Calu3 (cell line): ENCODE data around the gene TIMM22. TPM values are rescaled to one million over a fixed set of nuclear protein-coding genes. Genes with fewer than 3 reads are reported as not detected.

Experiments used
- Bru-seq: library from RNA; stranded (reverse); fragments of 400-500 nt; gene quantifications from one replicate; lab custom pipeline; 2021; lab: Mats Ljungman, UMichigan
- BruChase-seq, 2 experiments: library from RNA; stranded (reverse); fragments of 400-500 nt; gene quantifications; one replicate each; lab custom pipeline; 2021; lab: Mats Ljungman, UMichigan
- BruUV-seq: library from RNA; stranded (reverse); fragments of 400-500 nt; replicated peaks from 2 replicates; lab custom pipeline; 2021; lab: Mats Ljungman, UMichigan
- CTCF ChIA-PET: fragments of 300-600 bp; sonication (Branson Sonifier 250); formaldehyde crosslinking; loops from one replicate; lab custom pipeline; 2022; ENCODE audit warnings: antibody characterized with exemption; lab: Charles Lee
- DNase-seq: peaks from one replicate; pipeline ENCODE4 v3.0.0; 2022
- H3K27ac Mint-ChIP-seq: one replicate; pipeline ENCODE4 v1.8.0; 2022; ENCODE audit warnings: mixed read lengths; ENCODE audit not compliant: unreplicated experiment
- H3K27me3 Mint-ChIP-seq: one replicate; pipeline ENCODE4 v1.8.0; 2022; ENCODE audit warnings: mixed read lengths; ENCODE audit not compliant: unreplicated experiment
- H3K36me3 Mint-ChIP-seq: one replicate; pipeline ENCODE4 v1.8.0; 2022; ENCODE audit warnings: mild to moderate bottlenecking, moderate library complexity, mixed read lengths; ENCODE audit not compliant: insufficient read depth, unreplicated experiment
- H3K4me1 Mint-ChIP-seq: one replicate; pipeline ENCODE4 v1.8.0; 2022; ENCODE audit warnings: mild to moderate bottlenecking, low read depth, mixed read lengths; ENCODE audit not compliant: unreplicated experiment
- H3K4me3 Mint-ChIP-seq: one replicate; pipeline ENCODE4 v1.8.0; 2022; ENCODE audit warnings: mild to moderate bottlenecking, low read depth, moderate library complexity, mixed read lengths; ENCODE audit not compliant: unreplicated experiment
- H3K9me3 Mint-ChIP-seq: one replicate; pipeline ENCODE4 v1.8.0; 2022; ENCODE audit warnings: low read depth, mixed read lengths; ENCODE audit not compliant: unreplicated experiment
- intact Hi-C: fragments of 100-400 bp; cut with micrococcal nuclease; formaldehyde crosslinking; loops from one replicate; pipeline ENCODE4 v1.10.0; 2022; ENCODE audit not compliant: unreplicated experiment
- long read RNA-seq: library from polyadenylated mRNA; stranded (forward); transcript quantifications from one replicate; pipeline ENCODE4 v2.0.0, GENCODE V29; 2022
- total RNA-seq: library from RNA; stranded (reverse); gene quantifications from 2 replicates; pipeline ENCODE4 v1.2.3, GENCODE V29; 2022
- TF ChIP-seq, protein P1 (sequence below): fragments of 200-600 bp; IDR thresholded peaks from one replicate; pipeline ENCODE4 v1.8.0; 2022; ENCODE audit warnings: antibody characterized with exemption; ENCODE audit not compliant: unreplicated experiment

The TIMM22 gene
- 7.2 and 7.7 TPM in 2 replicates for total RNA-seq
- Bru-seq, nascent RNA, result percentile 64 among the genes with signal in this experiment
- percentile 60 among the genes with signal in this experiment for BruChase-seq, experiment 1, labeled RNA remaining after a 6-hour chase
- percentile 70 among the genes with signal in this experiment for BruChase-seq, experiment 2, labeled RNA remaining after a 2-hour chase
- long read RNA-seq, transcript TIMM22-201 (4 exons, 3,194 nt), result major isoform, 57 of 59 reads
- long read RNA-seq, partial matches to known transcripts, result 0 of 59 reads
- long read RNA-seq, other reads (novel, unspliced or antisense), result 2 of 59 reads

DNA sequence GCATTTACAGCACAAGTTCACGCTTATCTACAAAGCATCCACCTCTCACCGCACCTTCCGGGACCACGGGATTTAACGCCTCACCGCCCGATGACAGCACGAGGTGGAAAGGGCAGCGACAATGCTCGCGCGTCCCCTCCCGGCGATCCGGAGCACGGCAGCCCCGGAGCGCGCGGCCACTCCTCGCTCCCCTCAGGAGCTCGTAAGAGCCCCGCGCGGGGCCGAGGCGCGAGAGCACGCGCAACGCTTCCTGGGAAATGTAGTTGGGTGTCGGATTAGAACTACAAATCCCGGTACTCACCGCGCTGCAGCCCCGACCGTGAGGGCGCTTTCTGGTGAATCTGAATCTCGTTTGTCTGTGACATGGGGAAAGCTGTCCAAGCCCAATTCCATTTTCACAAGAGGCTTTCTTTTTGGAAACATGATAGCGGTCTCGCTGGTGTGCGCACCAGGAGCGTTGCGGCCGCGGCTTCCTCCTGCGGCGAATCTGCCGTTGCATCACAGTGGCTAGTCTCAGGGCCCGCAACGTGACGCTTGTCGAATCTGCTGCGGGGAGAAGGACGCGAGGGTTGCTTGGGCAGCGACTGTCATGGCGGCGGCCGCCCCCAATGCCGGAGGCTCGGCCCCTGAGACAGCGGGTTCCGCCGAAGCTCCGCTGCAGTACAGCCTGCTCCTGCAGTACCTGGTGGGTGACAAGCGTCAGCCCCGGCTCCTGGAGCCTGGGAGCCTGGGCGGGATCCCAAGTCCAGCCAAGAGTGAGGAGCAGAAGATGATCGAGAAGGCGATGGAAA is at the start of gene TIMM22:
TIMM22 (plus strand) TSS at position 576 of the 791 bp plus-strand sequence; CDS start at position 590, 14 bp downstream.
- intact Hi-C loops, result no loop called here
- BruUV-seq, result no TSS peak
- CTCF ChIA-PET, result interaction anchor here (0.6 to 1.4 kb wide), 9 partner anchors 15 to 272 kb away, joined by 3 to 8 read pairs (median 4); partner anchors contain the start of gene NXN
- peak within 1 kb of the TSS; percentile 92 for H3K27ac Mint-ChIP-seq
- H3K4me1 Mint-ChIP-seq, result peaks cover 12% of the 10 kb centered on the region
- peaks cover 45% of the 10 kb centered on the region for H3K36me3 Mint-ChIP-seq
- DNase-seq, result peak; percentile 90
- no peaks in the 10 kb centered on the region for H3K27me3 Mint-ChIP-seq
- peak within 1 kb of the TSS; percentile 96 for H3K4me3 Mint-ChIP-seq
- H3K9me3 Mint-ChIP-seq, result no peaks in the 10 kb centered on the region
- TF ChIP-seq, protein P1, sequence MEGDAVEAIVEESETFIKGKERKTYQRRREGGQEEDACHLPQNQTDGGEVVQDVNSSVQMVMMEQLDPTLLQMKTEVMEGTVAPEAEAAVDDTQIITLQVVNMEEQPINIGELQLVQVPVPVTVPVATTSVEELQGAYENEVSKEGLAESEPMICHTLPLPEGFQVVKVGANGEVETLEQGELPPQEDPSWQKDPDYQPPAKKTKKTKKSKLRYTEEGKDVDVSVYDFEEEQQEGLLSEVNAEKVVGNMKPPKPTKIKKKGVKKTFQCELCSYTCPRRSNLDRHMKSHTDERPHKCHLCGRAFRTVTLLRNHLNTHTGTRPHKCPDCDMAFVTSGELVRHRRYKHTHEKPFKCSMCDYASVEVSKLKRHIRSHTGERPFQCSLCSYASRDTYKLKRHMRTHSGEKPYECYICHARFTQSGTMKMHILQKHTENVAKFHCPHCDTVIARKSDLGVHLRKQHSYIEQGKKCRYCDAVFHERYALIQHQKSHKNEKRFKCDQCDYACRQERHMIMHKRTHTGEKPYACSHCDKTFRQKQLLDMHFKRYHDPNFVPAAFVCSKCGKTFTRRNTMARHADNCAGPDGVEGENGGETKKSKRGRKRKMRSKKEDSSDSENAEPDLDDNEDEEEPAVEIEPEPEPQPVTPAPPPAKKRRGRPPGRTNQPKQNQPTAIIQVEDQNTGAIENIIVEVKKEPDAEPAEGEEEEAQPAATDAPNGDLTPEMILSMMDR, result peak; percentile 60

DNA sequence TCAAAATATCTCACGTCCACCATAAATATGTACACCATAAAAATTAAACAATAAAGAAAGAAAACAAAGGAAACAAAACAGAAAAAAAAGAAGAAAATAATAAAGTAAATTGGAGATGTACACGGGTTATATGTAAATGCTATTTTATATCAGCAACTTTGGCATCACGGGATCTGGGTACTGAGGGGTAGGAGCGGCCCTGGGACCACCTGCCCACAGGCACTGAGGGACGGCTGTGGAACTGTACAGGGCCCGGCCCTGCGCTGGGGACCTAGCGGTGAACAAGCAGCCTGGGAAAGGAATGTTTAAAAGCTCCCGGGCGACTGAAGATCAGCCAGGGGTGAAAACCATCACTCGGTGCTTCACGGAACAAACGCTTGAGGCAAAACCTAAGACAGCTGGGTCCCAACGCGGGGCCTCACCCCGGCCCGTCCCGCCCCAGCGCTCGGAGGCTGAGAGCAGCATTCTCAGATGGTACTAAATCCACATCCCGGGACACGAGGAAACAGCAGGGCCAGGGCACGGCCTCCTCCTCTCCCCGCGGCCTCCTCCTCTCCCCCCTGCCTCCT is 48.6 kb upstream of the TIMM22 start:
- Mint-ChIP-seq H3K36me3 (no peaks in the 10 kb centered on the region), H3K4me3 (no peak overlapping the region), H3K4me1 (no peaks in the 10 kb centered on the region), H3K27ac (no peak overlapping the region), H3K27me3 (no peaks in the 10 kb centered on the region), H3K9me3 (no peaks in the 10 kb centered on the region)
- no TSS peak for BruUV-seq
- no peak for DNase-seq
- intact Hi-C loops, result no loop called here
- TF ChIP-seq, protein P1, result no peak
- CTCF ChIA-PET, result no interaction called here

DNA sequence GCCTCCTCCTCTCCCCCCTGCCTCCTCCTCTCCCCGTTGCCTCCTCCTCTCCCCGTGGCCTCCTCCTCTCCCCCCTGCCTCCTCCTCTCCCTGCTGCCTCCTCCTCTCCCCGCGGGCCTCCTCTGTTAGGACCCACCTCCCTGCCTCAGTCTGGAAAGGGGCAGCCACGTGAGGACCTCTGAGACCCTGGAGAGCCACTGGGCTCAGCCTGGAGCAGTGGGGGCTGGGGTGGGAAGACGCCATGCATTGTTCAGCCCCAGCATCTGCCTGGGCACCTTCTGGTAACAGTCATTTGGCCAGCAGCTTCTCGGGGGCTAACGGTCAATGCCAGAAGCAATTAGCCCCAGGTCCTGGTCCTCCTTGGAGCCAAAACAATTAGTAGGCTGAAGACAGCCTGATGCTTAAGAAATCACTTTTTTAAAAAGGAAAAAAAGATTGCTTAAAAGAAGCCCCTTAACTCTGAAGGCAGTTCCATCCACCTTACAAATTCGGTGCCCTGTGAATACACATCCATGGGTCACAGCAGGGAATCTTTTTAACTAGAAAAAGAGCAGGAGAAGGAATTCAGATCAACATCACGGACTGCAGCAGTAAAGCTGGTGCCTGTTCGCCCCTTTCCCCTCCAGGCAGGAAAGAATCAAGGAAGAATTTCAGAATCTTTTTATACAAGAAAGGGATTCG is 47.2 kb upstream of the TIMM22 start:
- Mint-ChIP-seq H3K36me3 (no peaks in the 10 kb centered on the region), H3K27ac (no peak overlapping the region), H3K4me1 (no peaks in the 10 kb centered on the region), H3K27me3 (no peaks in the 10 kb centered on the region), H3K9me3 (no peaks in the 10 kb centered on the region), H3K4me3 (no peak overlapping the region)
- CTCF ChIA-PET, result no interaction called here
- TF ChIP-seq, protein P1, result no peak
- no peak for DNase-seq
- BruUV-seq, result no TSS peak
- intact Hi-C loops, result loop anchor here (2.0 kb wide), 1 partner anchor 15 kb away; no protein-coding TSS in a partner anchor
